Right cardiac atrium (tissue), 5 donors: ENCODE data around the gene DDOST. TPM values are rescaled to one million over a fixed set of nuclear protein-coding genes. Genes with fewer than 3 reads are reported as not detected.
"Not testable (repeated sequence)": the region's sequence is repeated elsewhere in the genome, so short reads cannot be mapped to it uniquely, and the experiment has no call there.

Experiments
- ATAC-seq, 2 donors: fragments of 200-7000 bp; cut with Tn5 transposase; one replicate each; pipeline versions ENCODE4 v1.8.0 to v1.9.1; 2020; ENCODE audit warnings: moderate library complexity in 2 of 2, mild to moderate bottlenecking in 1 of 2
- DNase-seq, 3 donors: peaks; one replicate each; pipeline ENCODE4 v3.0.0-alpha.2; 2020
- H3K27ac ChIP-seq: one replicate; pipeline ENCODE4 v1.5.1; 2013; ENCODE audit warnings: mild to moderate bottlenecking, low read length, control low read depth, moderate library complexity
- H3K27me3 ChIP-seq: one replicate; pipeline ENCODE4 v1.6.1; 2013; ENCODE audit not compliant: control insufficient read depth, insufficient read depth
- H3K4me1 ChIP-seq: one replicate; pipeline ENCODE4 v1.6.1; 2013; ENCODE audit warnings: low read length; ENCODE audit not compliant: control insufficient read depth, insufficient read depth
- H3K4me3 ChIP-seq: one replicate; pipeline ENCODE4 v1.5.1; 2013; ENCODE audit warnings: low read length, control low read depth
- H3K9me3 ChIP-seq: one replicate; pipeline ENCODE4 v1.6.1; 2013; ENCODE audit warnings: low read length; ENCODE audit not compliant: control insufficient read depth
- WGBS: extraction: QIAGEN DNeasy Blood & Tissue Kit; methylation state at CpG from one replicate; pipeline ENCODE4 v1.1.7; 2013; 5-methylcytosine and 5-hydroxymethylcytosine counted together
- intact Hi-C, 4 donors: fragments of 100-400 bp; cut with DNase I; formaldehyde crosslinking; loops; one replicate each; pipeline versions ENCODE4 v1.11.0 to v1.14.0; 2022 to 2023
- polyA plus RNA-seq: library from polyadenylated mRNA; stranded (reverse); fragments of 200-250 nt; gene quantifications from one replicate; pipeline ENCODE4 v1.2.3, GENCODE V29; 2013
- total RNA-seq, 4 donors: library from RNA; stranded (reverse); fragmentation: NEBNext Ultra II Directional; extraction: Animal tissue kit (Norgen Biotek cat#: 25700); gene quantifications; one replicate each; pipeline ENCODE4 v1.2.1, GENCODE V29; 2021
- donor health status: healthy with polysubstance abuse.
- donor health status: DM: no; HTN: yes; CAD: no.
- donor health status: DM: no; HTN: no; CAD: no.
- donor health status: DM: no; HTN: yes; CAD: no; lungs with severe emphysema.
- donor health status: DM: yes; HTN: yes; CAD: no.

The DDOST gene
- total and polyA plus RNA-seq, 5 donors, result 107 to 143 (median 123) TPM

- H3K4me1 ChIP-seq, result no peaks in the 10 kb centered on the region
- no peak overlapping the region for H3K4me3 ChIP-seq
- no peak overlapping the region for H3K27ac ChIP-seq
- WGBS, result 80% methylated on average over 6 of the region's 6 CpGs
- ATAC-seq (no peak), DNase-seq (no peak)
- no peaks in the 10 kb centered on the region for H3K27me3 ChIP-seq
- H3K9me3 ChIP-seq, result no peaks in the 10 kb centered on the region
- intact Hi-C loops, result no loop called here
Measured at GRCh38 chr1:20678599-20678998, 17.4 kb upstream of the DDOST start.

GRCh38 chr1:20673626-20674025, 12.5 kb upstream of the DDOST start:
- peak in 1 of 3 donors; percentile 2 for DNase-seq

GRCh38 chr1:20672265-20672632, 11.1 kb upstream of the DDOST start:
- no peaks in the 10 kb centered on the region for H3K4me1 ChIP-seq
- ATAC-seq (no peak), DNase-seq (peak in 1 of 3 donors; percentile 0)
- whole genome bisulfite sequencing, result 91% methylated on average over 4 of the region's 4 CpGs
- intact Hi-C loops, result no loop called here
- no peak overlapping the region for H3K27ac ChIP-seq
- H3K27me3 ChIP-seq, result no peaks in the 10 kb centered on the region
- no peaks in the 10 kb centered on the region for H3K9me3 ChIP-seq
- no peak overlapping the region for H3K4me3 ChIP-seq

More at GRCh38 chr1:20673626-20674025, 12.5 kb upstream of the DDOST start:
- H3K27me3 ChIP-seq, H3K4me3 ChIP-seq, H3K9me3 ChIP-seq, H3K27ac ChIP-seq, H3K4me1 ChIP-seq, intact Hi-C loops, ATAC-seq: not testable (repeated sequence)
- 93% methylated on average over 11 of the region's 11 CpGs for WGBS

GRCh38 chr1:20670936-20671335, 9.8 kb upstream of the DDOST start:
- no peaks in the 10 kb centered on the region for H3K4me1 ChIP-seq
- no peaks in the 10 kb centered on the region for H3K9me3 ChIP-seq
- no peak overlapping the region for H3K27ac ChIP-seq
- intact Hi-C loops, result no loop called here
- H3K27me3 ChIP-seq, result no peaks in the 10 kb centered on the region
- DNase-seq, result no peak
- ATAC-seq, result no peak
- WGBS, result 91% methylated on average over 5 of the region's 5 CpGs
- no peak overlapping the region for H3K4me3 ChIP-seq

GRCh38 chr1:20668581-20668980, 7.4 kb upstream of the DDOST start:
- Histone ChIP-seq H3K4me3 (no peak overlapping the region), H3K4me1 (no peaks in the 10 kb centered on the region), H3K27ac (no peak overlapping the region), H3K9me3 (no peaks in the 10 kb centered on the region), H3K27me3 (no peaks in the 10 kb centered on the region)
- intact Hi-C loops, result no loop called here
- ATAC-seq (no peak), DNase-seq (no peak)
- WGBS, result 98% methylated on average over 1 of the region's 1 CpG

GRCh38 chr1:20666804-20667203, 5.6 kb upstream of the DDOST start:
- Histone ChIP-seq H3K4me1 (no peaks in the 10 kb centered on the region), H3K27me3 (no peaks in the 10 kb centered on the region), H3K9me3 (no peaks in the 10 kb centered on the region), H3K4me3 (no peak overlapping the region), H3K27ac (no peak overlapping the region)
- intact Hi-C loops, result no loop called here
- 98% methylated on average over 1 of the region's 1 CpG for WGBS
- ATAC-seq (peak in 1 of 2 donors; percentile 31), DNase-seq (no peak)

- Histone ChIP-seq H3K27me3 (no peaks in the 10 kb centered on the region), H3K9me3 (no peaks in the 10 kb centered on the region), H3K27ac (peak overlapping the region; percentile 2), H3K4me1 (no peaks in the 10 kb centered on the region), H3K4me3 (no peak overlapping the region)
- intact Hi-C loops, result no loop called here
- ATAC-seq (peak in 1 of 2 donors; percentile 13), DNase-seq (peak in 1 of 3 donors; percentile 71)
- WGBS, result 53% methylated on average over 16 of the region's 16 CpGs
Measured at GRCh38 chr1:20666146-20666545, 5.0 kb upstream of the DDOST start.

- DNase-seq (no peak), ATAC-seq (no peak)
- intact Hi-C loops, result no loop called here
- no peak overlapping the region for H3K4me3 ChIP-seq
- no peaks in the 10 kb centered on the region for H3K4me1 ChIP-seq
- no peaks in the 10 kb centered on the region for H3K9me3 ChIP-seq
- H3K27ac ChIP-seq, result peak overlapping the region; percentile 16
- no peaks in the 10 kb centered on the region for H3K27me3 ChIP-seq
- 66% methylated on average over 12 of the region's 12 CpGs for WGBS
Measured at GRCh38 chr1:20665726-20666125, 4.6 kb upstream of the DDOST start.

- Histone ChIP-seq H3K4me3 (no peak overlapping the region), H3K27me3 (no peaks in the 10 kb centered on the region), H3K4me1 (no peaks in the 10 kb centered on the region), H3K9me3 (no peaks in the 10 kb centered on the region), H3K27ac (no peak overlapping the region)
- ATAC-seq, result no peak
- intact Hi-C loops, result no loop called here
- 73% methylated on average over 12 of the region's 12 CpGs for WGBS
- no peak for DNase-seq
Measured at GRCh38 chr1:20663969-20664715, 3.0 kb upstream of the DDOST start.

- Histone ChIP-seq H3K4me1 (no peaks in the 10 kb centered on the region), H3K4me3 (no peak overlapping the region), H3K27me3 (no peaks in the 10 kb centered on the region), H3K9me3 (no peaks in the 10 kb centered on the region), H3K27ac (no peak overlapping the region)
- intact Hi-C loops, result no loop called here
- DNase-seq (no peak), ATAC-seq (no peak)
- 89% methylated on average over 1 of the region's 1 CpG for WGBS
Measured at GRCh38 chr1:20663365-20663764, 2.2 kb upstream of the DDOST start.

GRCh38 chr1:20662110-20662475, 924 bp upstream of the DDOST start:
- DNase-seq (no peak), ATAC-seq (no peak)
- Histone ChIP-seq H3K27me3 (no peaks in the 10 kb centered on the region), H3K9me3 (no peaks in the 10 kb centered on the region), H3K4me1 (no peaks in the 10 kb centered on the region), H3K27ac (peak overlapping the region; percentile 94), H3K4me3 (peak overlapping the region; percentile 52)
- WGBS, result 52% methylated on average over 7 of the region's 7 CpGs
- intact Hi-C loops, result no loop called here

- no peaks in the 10 kb centered on the region for H3K27me3 ChIP-seq
- ATAC-seq, result peak in 1 of 2 donors; percentile 1
- peak overlapping the region; percentile 19 for H3K27ac ChIP-seq
- intact Hi-C loops, result no loop called here
- no peak for DNase-seq
- H3K4me1 ChIP-seq, result no peaks in the 10 kb centered on the region
- no peaks in the 10 kb centered on the region for H3K9me3 ChIP-seq
- WGBS, result 2% methylated on average over 20 of the region's 20 CpGs
- peak overlapping the region; percentile 75 for H3K4me3 ChIP-seq
Measured at GRCh38 chr1:20660847-20661206, 342 bp downstream of the DDOST start.
